Epithelial cell of alveolus of lung (primary cell): ENCODE measurements around the gene FAN1. TPM values are rescaled to one million over a fixed set of nuclear protein-coding genes. Genes with fewer than 3 reads are reported as not detected.

ENCODE experiments used
- total RNA-seq: library from RNA; depleted of rRNA; stranded (reverse); fragments of >200 nt; gene quantifications from 2 replicates; pipeline ENCODE4 v1.2.1, GENCODE V29; 2015

FAN1 gene
- 7.6 and 17.0 TPM in 2 replicates for total RNA-seq

GRCh38 chr15:30903497-30904187, at the start of gene FAN1:
TSS of gene FAN1 (plus strand) at chr15:30903915. CDS start at chr15:30904664, 749 bp downstream.

GRCh38 chr15:30991255-30992235, 87.8 kb downstream of the FAN1 start, which contains the start of gene MTMR10:
TSS of gene MTMR10 (minus strand) at chr15:30991628. CDS start at chr15:30991506, 122 bp downstream.

Other genes starting within 250 kb of the FAN1 start
- 8.5 and 12.6 TPM in 2 replicates for gene MTMR10, start 87.7 kb downstream of the FAN1 start, total RNA-seq
- gene TRPM1, start 197.8 kb downstream of the FAN1 start, total RNA-seq: not detected in 2 replicates